GM12878 (cell line): ENCODE measurements around the gene ZNF653.

Experiments used
- ATF2 ChIP-seq: IDR thresholded peaks from 2 replicates; pipeline ENCODE4 v1.6.1; 2012; ENCODE audit warnings: low read length, inconsistent platforms
- EP300 ChIP-seq, 2 experiments: fragments of 150-350 bp in 1 of 2; IDR thresholded peaks; 2 replicates each; pipeline ENCODE4 v1.6.1; 2011 to 2012; ENCODE audit warnings: low read depth in 2 of 2, low read length in 2 of 2, borderline replicate concordance in 1 of 2, improper control_type of control experiment in 1 of 2, inconsistent platforms in 1 of 2; ENCODE audit not compliant: control insufficient read depth in 1 of 2
- EZH2 ChIP-seq: IDR thresholded peaks from 2 replicates; pipeline ENCODE4 v1.6.1; 2012; ENCODE audit warnings: low read depth, mild to moderate bottlenecking, control low read depth, inconsistent platforms, low read length, borderline replicate concordance; ENCODE audit not compliant: control insufficient read depth
- HDGF ChIP-seq: fragments of 450-650 bp; IDR thresholded peaks from 2 replicates; pipeline ENCODE4 v1.6.1; 2016; ENCODE audit warnings: antibody characterized with exemption
- JUND ChIP-seq: IDR thresholded peaks from 2 replicates; pipeline ENCODE4 v1.6.1; 2012; ENCODE audit warnings: low read depth, mild to moderate bottlenecking, low read length, improper control_type of control experiment, moderate library complexity
- NFIC ChIP-seq: IDR thresholded peaks from 2 replicates; pipeline ENCODE4 v1.6.1; 2012; ENCODE audit warnings: low read depth, mild to moderate bottlenecking, inconsistent platforms, low read length, moderate library complexity
- NR2C1 ChIP-seq: fragments of 450-650 bp; IDR thresholded peaks from 2 replicates; pipeline ENCODE4 v1.6.1; 2017; ENCODE audit warnings: antibody characterized with exemption, mild to moderate bottlenecking, moderate library complexity
- PML ChIP-seq: IDR thresholded peaks from 2 replicates; pipeline ENCODE4 v1.6.1; 2012; ENCODE audit warnings: low read length, inconsistent platforms
- POLR2A ChIP-seq: IDR thresholded peaks from 2 replicates; pipeline ENCODE4 v1.6.1; 2011; ENCODE audit warnings: low read depth, mild to moderate bottlenecking, low read length
- SIN3A ChIP-seq: IDR thresholded peaks from 2 replicates; pipeline ENCODE4 v1.6.1; 2012; ENCODE audit warnings: low read depth, low read length, improper control_type of control experiment
- TAF1 ChIP-seq: IDR thresholded peaks from 2 replicates; pipeline ENCODE4 v1.6.1; 2011; ENCODE audit warnings: mild to moderate bottlenecking, low read depth, low read length, borderline replicate concordance
- TF ChIP-seq, protein P1 (sequence below), 3 experiments: IDR thresholded peaks in 2 of 3; conservative IDR thresholded peaks in 1 of 3; 2 replicates each; pipeline ENCODE4 v1.5.1; 2011; ENCODE audit warnings: low read depth in 3 of 3, low read length in 3 of 3, mild to moderate bottlenecking in 3 of 3, control low read depth in 2 of 3, moderate library complexity in 2 of 3, inconsistent platforms in 1 of 3, mixed read lengths in 1 of 3; ENCODE audit not compliant: control insufficient read depth in 2 of 3, insufficient read depth in 1 of 3; ENCODE audit errors: extremely low read depth in 1 of 3
- TF ChIP-seq, protein P2 (sequence below): fragments of 450-650 bp; IDR thresholded peaks from 2 replicates; pipeline ENCODE4 v1.6.1; 2016; ENCODE audit warnings: mild to moderate bottlenecking
- TF ChIP-seq, protein P3 (sequence below): IDR thresholded peaks from 2 replicates; pipeline ENCODE4 v1.6.1; 2012; ENCODE audit warnings: mild to moderate bottlenecking, low read depth, low read length

DNA sequence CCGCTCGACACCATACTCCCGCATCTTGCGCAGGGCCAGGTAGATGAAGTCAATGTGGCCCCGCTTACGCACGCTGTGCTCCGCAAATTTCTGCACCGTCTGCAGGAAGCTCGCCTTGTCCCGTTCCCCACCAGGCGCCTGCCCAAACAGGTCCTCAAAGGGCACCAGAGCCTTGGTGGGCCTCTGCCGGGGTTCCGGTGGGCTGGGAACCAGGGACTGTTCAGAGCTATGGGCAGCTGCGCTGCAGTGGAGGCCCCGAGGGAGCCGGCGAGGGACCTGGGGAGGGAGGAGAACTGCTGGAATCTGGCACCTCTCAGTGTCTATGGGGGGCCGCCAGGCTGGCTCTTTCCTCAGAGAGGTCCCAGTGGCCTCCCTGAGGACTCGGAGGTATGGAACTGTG, 8.3 kb upstream of the ZNF653 start:
- no peak for TF ChIP-seq HDGF
- TF ChIP-seq TAF1, result no peak
- TF ChIP-seq, protein P1, sequence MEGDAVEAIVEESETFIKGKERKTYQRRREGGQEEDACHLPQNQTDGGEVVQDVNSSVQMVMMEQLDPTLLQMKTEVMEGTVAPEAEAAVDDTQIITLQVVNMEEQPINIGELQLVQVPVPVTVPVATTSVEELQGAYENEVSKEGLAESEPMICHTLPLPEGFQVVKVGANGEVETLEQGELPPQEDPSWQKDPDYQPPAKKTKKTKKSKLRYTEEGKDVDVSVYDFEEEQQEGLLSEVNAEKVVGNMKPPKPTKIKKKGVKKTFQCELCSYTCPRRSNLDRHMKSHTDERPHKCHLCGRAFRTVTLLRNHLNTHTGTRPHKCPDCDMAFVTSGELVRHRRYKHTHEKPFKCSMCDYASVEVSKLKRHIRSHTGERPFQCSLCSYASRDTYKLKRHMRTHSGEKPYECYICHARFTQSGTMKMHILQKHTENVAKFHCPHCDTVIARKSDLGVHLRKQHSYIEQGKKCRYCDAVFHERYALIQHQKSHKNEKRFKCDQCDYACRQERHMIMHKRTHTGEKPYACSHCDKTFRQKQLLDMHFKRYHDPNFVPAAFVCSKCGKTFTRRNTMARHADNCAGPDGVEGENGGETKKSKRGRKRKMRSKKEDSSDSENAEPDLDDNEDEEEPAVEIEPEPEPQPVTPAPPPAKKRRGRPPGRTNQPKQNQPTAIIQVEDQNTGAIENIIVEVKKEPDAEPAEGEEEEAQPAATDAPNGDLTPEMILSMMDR (IDR thresholded peaks at IDR 0.05 in 2 of 3, conservative IDR thresholded peaks at IDR 0.05 in 1 of 3; ENCODE audit: control insufficient read depth in 2 of 3, extremely low read depth in 1 of 3, insufficient read depth in 1 of 3, low read depth in 3 of 3, low read length in 3 of 3), result no peak
- TF ChIP-seq SIN3A, result no peak
- TF ChIP-seq PML, result no peak
- TF ChIP-seq NR2C1, result no peak
- TF ChIP-seq JUND, result no peak
- TF ChIP-seq, protein P2, sequence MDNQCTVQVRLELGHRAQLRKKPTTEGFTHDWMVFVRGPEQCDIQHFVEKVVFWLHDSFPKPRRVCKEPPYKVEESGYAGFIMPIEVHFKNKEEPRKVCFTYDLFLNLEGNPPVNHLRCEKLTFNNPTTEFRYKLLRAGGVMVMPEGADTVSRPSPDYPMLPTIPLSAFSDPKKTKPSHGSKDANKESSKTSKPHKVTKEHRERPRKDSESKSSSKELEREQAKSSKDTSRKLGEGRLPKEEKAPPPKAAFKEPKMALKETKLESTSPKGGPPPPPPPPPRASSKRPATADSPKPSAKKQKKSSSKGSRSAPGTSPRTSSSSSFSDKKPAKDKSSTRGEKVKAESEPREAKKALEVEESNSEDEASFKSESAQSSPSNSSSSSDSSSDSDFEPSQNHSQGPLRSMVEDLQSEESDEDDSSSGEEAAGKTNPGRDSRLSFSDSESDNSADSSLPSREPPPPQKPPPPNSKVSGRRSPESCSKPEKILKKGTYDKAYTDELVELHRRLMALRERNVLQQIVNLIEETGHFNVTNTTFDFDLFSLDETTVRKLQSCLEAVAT, result no peak
- no peak for TF ChIP-seq ATF2
- TF ChIP-seq POLR2A, result no peak
- no peak for TF ChIP-seq EZH2
- no peak for TF ChIP-seq EP300 (IDR thresholded peaks at IDR 0.05; ENCODE audit: borderline replicate concordance in 1 of 2, control insufficient read depth in 1 of 2, low read depth in 2 of 2, low read length in 2 of 2)
- TF ChIP-seq, protein P3, sequence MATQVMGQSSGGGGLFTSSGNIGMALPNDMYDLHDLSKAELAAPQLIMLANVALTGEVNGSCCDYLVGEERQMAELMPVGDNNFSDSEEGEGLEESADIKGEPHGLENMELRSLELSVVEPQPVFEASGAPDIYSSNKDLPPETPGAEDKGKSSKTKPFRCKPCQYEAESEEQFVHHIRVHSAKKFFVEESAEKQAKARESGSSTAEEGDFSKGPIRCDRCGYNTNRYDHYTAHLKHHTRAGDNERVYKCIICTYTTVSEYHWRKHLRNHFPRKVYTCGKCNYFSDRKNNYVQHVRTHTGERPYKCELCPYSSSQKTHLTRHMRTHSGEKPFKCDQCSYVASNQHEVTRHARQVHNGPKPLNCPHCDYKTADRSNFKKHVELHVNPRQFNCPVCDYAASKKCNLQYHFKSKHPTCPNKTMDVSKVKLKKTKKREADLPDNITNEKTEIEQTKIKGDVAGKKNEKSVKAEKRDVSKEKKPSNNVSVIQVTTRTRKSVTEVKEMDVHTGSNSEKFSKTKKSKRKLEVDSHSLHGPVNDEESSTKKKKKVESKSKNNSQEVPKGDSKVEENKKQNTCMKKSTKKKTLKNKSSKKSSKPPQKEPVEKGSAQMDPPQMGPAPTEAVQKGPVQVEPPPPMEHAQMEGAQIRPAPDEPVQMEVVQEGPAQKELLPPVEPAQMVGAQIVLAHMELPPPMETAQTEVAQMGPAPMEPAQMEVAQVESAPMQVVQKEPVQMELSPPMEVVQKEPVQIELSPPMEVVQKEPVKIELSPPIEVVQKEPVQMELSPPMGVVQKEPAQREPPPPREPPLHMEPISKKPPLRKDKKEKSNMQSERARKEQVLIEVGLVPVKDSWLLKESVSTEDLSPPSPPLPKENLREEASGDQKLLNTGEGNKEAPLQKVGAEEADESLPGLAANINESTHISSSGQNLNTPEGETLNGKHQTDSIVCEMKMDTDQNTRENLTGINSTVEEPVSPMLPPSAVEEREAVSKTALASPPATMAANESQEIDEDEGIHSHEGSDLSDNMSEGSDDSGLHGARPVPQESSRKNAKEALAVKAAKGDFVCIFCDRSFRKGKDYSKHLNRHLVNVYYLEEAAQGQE, result no peak
- no peak for TF ChIP-seq NFIC
